Right lobe of liver (tissue), 4 donors: Measurements from ENCODE around the gene DIP2C.

ENCODE experiments used
- CTCF ChIP-seq, 4 donors: fragments of 200-600 bp in 3 of 4; fragments of 450-650 bp in 1 of 4; IDR thresholded peaks; one replicate each; pipeline versions ENCODE4 v1.5.1 to v1.8.0; 2016 to 2022; ENCODE audit warnings: antibody characterized with exemption in 4 of 4, mild to moderate bottlenecking in 2 of 4
- POLR2A ChIP-seq: fragments of 450-650 bp; IDR thresholded peaks from one replicate; pipeline ENCODE4 v1.6.1; 2017; ENCODE audit warnings: antibody characterized with exemption, mild to moderate bottlenecking
- donor health status: DM: no; HTN: no; CAD: no.
- donor health status: DM: no; HTN: no; CAD: no.
- donor health status: DM: no; HTN: yes; CAD: no.

GRCh38 chr10:494149-494542 lies 195.3 kb downstream of the DIP2C start:
- TF ChIP-seq CTCF (IDR thresholded peaks at IDR 0.05): no peak
- no peak for TF ChIP-seq POLR2A
